PFSK-1 (cell line): ENCODE data around the gene CUX1.

Experiments used
- FOXP2 ChIP-seq: optimal IDR thresholded peaks from 2 replicates; pipeline ENCODE3; 2011; ENCODE audit warnings: borderline replicate concordance, control low read depth, inconsistent platforms; ENCODE audit not compliant: insufficient read depth; ENCODE audit errors: extremely low read length, extremely low read depth
- POLR2AphosphoS5 ChIP-seq: IDR thresholded peaks from 2 replicates; pipeline ENCODE4 v1.6.1; 2012; ENCODE audit warnings: low read depth, mild to moderate bottlenecking, control low read depth, low read length, moderate library complexity
- SIN3A ChIP-seq: IDR thresholded peaks from 2 replicates; pipeline ENCODE4 v1.6.1; 2012; ENCODE audit warnings: mild to moderate bottlenecking, low read length, moderate library complexity, borderline replicate concordance; ENCODE audit not compliant: insufficient read depth
- TAF1 ChIP-seq: IDR thresholded peaks from 2 replicates; pipeline ENCODE4 v1.6.1; 2012; ENCODE audit warnings: low read length, control low read depth, borderline replicate concordance; ENCODE audit not compliant: insufficient read depth

GRCh38 chr7:101787864-101788263, 29.6 kb upstream of the CUX1 start:
- TF ChIP-seq POLR2AphosphoS5 (no peak), FOXP2 (no peak), TAF1 (no peak), SIN3A (no peak)
